ENCODE measurements around the gene BIRC6.

- no peak for TF ChIP-seq REST (IDR thresholded peaks at IDR 0.05; ENCODE audit: insufficient read depth in 1 of 2, low read depth in 2 of 2, low read length in 2 of 2)
- TF ChIP-seq TAF1 (IDR thresholded peaks at IDR 0.05; ENCODE audit: borderline replicate concordance, insufficient read depth, low read length), result no peak
- no peak for TF ChIP-seq SIN3A (IDR thresholded peaks at IDR 0.05; ENCODE audit: borderline replicate concordance, insufficient read depth, low read length)
Observed at GRCh38 chr2:32594573-32594972, 237.8 kb downstream of the BIRC6 start.
